GM21447 (cell line): ENCODE measurements around the gene TMEM151B.
A peak's percentile ranks its signal among the peaks of the same experiment; 100 is the strongest.

ENCODE experiments used
- ATAC-seq: cut with Tn5 transposase; IDR thresholded peaks from one replicate; pipeline ENCODE4 v1.9.1; 2021; ENCODE audit not compliant: unreplicated experiment

TMEM151B gene

DNA sequence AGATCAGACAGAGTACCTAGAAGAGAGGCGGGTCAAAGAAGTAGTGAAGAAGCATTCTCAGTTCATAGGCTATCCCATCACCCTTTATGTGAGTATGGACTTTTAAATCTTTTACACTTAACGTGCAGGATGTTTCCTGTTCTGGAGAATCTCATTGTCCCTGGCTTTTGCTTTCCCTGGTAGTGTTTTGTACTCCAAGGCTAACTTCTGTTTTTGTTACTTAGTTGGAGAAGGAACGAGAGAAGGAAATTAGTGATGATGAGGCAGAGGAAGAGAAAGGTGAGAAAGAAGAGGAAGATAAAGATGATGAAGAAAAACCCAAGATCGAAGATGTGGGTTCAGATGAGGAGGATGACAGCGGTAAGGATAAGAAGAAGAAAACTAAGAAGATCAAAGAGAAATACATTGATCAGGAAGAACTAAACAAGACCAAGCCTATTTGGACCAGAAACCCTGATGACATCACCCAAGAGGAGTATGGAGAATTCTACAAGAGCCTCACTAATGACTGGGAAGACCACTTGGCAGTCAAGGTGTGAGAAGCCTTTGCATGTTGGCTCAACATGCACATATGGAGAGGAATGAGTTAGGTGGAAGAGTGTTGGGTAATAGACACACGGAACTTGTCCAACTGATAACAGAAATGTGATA, 20.1 kb upstream of the TMEM151B start:
- no peak for ATAC-seq

- ATAC-seq: no peak
These were observed 19.5 kb upstream of the TMEM151B start for GRCh38 chr6:44250718-44251123.

DNA sequence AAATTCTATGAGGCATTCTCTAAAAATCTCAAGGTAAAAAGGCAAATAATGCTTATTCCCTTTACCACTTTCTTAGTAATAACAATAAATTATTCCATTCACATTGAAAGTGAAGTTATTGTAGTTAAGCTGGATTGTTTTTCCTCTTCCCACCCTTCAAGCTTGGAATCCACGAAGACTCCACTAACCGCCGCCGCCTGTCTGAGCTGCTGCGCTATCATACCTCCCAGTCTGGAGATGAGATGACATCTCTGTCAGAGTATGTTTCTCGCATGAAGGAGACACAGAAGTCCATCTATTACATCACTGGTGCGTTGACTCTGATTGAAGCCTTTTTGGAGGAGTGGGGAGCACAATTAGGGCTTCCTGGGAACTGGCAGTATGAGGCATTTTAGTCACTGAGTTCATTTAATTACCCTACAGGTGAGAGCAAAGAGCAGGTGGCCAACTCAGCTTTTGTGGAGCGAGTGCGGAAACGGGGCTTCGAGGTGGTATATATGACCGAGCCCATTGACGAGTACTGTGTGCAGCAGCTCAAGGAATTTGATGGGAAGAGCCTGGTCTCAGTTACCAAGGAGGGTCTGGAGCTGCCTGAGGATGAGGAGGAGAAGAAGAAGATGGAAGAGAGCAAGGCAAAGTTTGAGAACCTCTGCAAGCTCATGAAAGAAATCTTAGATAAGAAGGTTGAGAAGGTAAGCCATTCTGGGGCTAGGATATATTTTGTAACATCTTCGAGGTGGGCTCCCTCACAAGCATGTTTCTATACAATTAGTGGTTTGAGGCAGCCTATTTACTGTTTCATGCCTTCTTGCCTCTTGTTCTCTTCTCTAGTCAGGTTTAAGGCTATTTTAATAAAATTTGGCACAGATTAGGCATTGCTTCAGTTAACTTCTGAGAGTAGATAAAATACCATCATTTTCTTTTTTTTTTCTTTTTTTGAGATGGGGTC, 18.4 kb upstream of the TMEM151B start:
- no peak for ATAC-seq

- no peak for ATAC-seq
These were observed 16.7 kb upstream of the TMEM151B start for GRCh38 chr6:44253307-44254101.

GRCh38 chr6:44254191-44255104, 15.8 kb upstream of the TMEM151B start:
- no peak for ATAC-seq

DNA sequence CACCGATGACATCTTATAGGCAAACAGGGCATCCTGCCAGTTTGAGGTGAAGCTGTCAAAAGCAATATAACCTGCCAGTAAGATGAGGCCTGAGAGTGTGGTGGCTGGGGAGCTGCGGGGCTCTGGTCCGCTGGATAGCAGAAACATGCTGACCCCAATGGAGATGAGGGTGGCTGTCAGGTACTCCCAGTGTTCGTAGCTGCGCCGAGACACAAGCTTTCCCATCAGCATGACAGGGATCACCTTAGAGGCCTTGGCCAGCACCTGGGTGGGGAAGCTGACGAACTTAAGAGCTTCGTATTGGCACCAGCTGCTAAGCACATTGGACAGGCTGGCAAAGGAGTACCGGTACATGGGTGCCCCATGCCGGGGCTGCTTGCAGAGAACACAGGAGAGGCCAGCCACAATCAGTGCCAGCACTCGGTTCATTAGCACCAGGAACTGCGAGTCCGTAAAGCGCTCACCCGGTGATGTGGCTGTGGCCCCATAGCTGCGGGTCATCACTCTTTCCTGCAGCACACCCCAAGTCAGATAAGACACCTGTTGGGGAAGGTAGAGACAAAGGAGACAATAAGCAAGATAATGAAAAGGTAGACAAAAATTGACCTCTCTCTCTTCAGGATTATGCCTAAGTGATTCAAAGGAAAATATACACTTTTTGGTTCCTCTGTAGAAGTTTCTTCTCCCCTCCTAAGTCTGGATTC, 15.0 kb upstream of the TMEM151B start:
- ATAC-seq: no peak

GRCh38 chr6:44255871-44256774, 14.1 kb upstream of the TMEM151B start:
- ATAC-seq: no peak

DNA sequence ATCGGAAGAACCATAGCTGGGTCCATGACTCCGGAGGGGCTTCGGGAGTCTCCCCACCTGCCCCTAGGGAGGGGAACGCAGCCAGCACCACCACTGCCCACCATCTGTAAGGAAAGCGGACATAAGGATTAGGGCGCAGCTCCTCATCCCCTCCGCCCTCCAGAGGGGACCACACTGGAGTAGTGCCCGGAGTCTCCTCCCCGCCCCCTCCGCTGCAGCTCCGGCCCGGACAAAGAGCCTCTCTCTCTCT, 13.6 kb upstream of the TMEM151B start:
- ATAC-seq: no peak

GRCh38 chr6:44257025-44257752, 13.1 kb upstream of the TMEM151B start, which contains the start of gene SLC35B2:
SLC35B2 (minus strand) TSS chr6:44257528; CDS start chr6:44257410, 118 bp downstream.
- ATAC-seq: peak; percentile 27

- peak; percentile 17 for ATAC-seq
These were observed 12.4 kb upstream of the TMEM151B start for GRCh38 chr6:44257753-44258324.

GRCh38 chr6:44258325-44258863, 11.9 kb upstream of the TMEM151B start:
- no peak for ATAC-seq

DNA sequence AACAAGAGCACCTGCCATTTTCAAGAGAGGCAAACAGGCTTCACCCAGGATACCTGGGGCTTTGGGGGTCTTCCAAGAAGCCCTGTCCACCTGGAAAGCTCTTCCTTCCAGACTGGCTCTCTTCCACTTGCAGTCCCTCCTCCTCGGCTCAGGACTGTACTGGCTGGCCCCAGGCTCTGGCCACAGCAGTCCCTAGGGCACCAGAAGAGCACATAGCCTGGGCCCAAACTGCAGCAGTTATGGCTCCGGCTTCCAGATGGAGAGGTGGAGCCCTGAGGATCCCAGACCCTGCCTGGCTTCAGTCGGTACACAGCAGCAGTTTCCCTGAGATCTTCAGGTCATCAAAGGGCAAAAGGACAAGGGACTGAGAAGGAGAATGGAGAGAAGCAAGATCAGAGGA, 11.3 kb upstream of the TMEM151B start:
- no peak for ATAC-seq

- no peak for ATAC-seq
These were observed 10.2 kb upstream of the TMEM151B start for GRCh38 chr6:44260011-44260410.

DNA sequence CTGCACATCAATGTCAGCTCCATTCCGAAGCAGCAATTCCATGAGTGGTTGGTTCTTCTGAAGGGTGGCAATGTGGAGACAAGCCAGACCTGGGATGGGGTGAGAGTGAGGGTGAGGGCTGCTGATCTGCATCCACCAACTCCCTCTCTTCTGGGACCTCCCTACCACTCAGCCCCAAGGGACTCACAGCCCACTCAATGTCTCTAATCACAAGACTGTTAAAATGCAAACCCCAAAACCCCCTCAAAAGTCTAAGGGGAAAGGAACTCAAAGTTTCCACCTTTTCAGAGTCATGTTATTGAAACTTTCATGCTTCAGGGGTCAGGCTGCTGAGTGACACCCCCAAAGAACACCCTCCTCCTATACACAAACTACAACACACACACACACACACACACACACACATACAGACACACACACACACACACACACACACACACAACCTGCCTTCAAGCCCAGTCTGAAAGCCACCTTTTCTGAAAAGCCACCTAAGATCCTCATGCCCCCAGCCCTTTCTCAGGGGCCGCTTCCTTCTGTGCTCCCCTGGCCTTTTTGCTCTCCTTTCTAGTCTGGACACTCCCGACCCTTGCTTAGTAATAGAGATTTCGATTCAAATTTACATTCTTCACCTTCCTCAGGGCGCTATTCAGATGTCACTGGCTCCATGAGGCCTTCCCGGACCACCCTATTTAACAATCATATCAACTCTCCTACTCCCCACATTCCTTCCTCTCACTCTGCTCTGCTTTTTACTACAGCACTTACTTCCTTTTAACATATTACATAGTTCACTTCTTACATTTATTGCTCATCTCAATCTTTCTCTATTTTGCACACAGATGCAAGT, 9.6 kb upstream of the TMEM151B start:
- no peak for ATAC-seq

GRCh38 chr6:44261581-44261980, 8.7 kb upstream of the TMEM151B start:
- no peak for ATAC-seq

DNA sequence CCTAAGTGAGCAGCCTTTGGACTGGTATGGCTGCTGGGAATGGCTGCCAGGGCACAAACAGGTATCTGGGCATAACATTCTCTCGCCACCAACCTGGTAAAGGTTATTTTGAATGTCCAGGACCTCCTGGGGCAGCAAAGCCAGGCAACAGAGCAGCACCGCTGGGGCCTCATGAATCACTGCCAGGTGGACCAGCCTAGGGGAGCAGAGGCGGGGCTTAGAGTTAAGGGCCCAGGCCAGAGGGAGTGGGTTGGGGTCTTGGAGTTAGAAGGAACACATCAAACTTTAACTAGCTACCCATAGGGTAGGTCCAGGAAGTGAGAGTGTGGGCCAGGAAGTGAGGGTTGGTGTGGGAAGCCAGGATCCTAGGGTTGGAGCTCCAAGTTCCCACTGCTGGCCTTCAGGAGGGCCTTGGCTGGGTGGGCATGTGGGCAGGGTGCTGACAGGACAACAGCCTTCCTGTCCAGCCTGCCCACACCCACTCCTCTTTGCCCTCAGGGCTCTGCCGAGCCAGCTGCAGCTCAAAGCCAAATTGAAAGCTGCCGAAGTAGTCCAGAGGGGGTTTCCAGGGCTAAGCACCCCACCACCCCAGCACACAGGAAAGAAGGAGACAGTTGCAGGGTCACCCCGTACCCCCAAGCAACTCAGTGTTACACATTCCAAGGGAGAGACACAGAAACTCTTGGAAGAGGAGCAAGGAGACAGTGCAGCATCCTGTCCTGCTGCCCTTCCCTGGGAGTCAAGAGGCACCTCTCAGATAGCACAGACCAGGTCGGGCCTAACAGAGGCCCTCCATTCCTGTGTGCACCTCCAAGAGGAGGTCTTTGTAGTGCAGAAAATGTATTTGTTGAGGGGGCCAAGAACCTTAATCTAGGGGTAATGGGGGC, 7.5 kb upstream of the TMEM151B start:
- no peak for ATAC-seq
